HG03442 (cell line): ENCODE data around the gene PAPLN.
"Not testable (repeated sequence)": the region's sequence is repeated elsewhere in the genome, so short reads cannot be mapped to it uniquely, and the experiment has no call there.

Experiments
- ATAC-seq: cut with Tn5 transposase; IDR thresholded peaks from one replicate; pipeline ENCODE4 v1.9.1; 2021; ENCODE audit warnings: mild to moderate bottlenecking, moderate library complexity; ENCODE audit not compliant: unreplicated experiment

The PAPLN gene, protein sequence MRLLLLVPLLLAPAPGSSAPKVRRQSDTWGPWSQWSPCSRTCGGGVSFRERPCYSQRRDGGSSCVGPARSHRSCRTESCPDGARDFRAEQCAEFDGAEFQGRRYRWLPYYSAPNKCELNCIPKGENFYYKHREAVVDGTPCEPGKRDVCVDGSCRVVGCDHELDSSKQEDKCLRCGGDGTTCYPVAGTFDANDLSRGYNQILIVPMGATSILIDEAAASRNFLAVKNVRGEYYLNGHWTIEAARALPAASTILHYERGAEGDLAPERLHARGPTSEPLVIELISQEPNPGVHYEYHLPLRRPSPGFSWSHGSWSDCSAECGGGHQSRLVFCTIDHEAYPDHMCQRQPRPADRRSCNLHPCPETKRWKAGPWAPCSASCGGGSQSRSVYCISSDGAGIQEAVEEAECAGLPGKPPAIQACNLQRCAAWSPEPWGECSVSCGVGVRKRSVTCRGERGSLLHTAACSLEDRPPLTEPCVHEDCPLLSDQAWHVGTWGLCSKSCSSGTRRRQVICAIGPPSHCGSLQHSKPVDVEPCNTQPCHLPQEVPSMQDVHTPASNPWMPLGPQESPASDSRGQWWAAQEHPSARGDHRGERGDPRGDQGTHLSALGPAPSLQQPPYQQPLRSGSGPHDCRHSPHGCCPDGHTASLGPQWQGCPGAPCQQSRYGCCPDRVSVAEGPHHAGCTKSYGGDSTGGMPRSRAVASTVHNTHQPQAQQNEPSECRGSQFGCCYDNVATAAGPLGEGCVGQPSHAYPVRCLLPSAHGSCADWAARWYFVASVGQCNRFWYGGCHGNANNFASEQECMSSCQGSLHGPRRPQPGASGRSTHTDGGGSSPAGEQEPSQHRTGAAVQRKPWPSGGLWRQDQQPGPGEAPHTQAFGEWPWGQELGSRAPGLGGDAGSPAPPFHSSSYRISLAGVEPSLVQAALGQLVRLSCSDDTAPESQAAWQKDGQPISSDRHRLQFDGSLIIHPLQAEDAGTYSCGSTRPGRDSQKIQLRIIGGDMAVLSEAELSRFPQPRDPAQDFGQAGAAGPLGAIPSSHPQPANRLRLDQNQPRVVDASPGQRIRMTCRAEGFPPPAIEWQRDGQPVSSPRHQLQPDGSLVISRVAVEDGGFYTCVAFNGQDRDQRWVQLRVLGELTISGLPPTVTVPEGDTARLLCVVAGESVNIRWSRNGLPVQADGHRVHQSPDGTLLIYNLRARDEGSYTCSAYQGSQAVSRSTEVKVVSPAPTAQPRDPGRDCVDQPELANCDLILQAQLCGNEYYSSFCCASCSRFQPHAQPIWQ

DNA sequence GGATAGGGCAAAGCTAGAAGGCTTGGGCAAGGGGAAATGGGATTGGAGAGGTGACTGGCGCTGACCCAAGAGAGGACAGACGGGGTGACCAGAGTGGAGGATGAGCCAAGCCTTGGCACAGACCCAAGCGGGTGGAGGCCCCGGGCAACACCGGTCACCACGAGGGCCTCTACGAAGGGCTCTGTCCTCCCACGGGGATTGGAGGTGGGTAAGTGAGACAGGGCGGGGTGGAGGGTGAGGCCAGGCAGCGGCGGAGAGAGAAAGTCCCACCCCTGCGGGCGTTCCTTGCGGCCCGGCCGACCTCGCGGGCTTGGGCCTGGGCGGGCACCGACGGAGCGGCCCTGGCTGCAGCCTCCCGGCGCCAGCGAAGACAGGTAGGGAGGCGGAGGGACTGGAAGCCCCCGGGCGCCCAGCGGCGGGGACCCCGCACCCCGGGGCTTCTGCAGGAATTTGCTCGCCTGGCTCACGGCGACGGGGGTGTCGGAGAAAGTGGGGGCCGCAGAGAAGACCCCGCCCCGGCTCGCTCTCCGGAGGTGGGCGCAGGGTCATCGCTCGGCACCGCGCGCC lies at the start of gene PAPLN:
Gene PAPLN (plus strand): TSS at position 288 of the 567 bp plus-strand sequence. CDS start 2,273 bp downstream, outside the sequence.
- ATAC-seq = no peak

DNA sequence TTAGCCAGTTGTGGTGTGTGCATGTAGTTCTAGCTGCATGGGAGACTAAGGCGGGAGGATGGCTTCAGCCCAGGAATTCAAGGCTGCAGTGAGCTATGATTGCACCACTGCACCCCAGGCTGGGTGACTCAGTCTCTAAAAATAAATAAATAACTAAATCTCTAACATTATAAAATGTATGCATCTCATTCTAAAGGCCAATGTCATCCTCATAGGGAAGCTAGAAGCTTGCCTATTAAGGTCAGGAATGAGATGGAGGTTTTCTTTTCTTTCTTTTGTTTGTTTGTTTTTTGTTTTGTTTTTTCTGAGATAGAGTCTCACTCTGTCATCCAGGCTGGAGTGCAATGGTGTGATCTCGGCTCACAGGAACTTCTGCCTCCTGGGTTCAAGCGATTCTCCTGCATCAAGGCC lies 48.8 kb upstream of the PAPLN start:
- no peak for ATAC-seq

DNA sequence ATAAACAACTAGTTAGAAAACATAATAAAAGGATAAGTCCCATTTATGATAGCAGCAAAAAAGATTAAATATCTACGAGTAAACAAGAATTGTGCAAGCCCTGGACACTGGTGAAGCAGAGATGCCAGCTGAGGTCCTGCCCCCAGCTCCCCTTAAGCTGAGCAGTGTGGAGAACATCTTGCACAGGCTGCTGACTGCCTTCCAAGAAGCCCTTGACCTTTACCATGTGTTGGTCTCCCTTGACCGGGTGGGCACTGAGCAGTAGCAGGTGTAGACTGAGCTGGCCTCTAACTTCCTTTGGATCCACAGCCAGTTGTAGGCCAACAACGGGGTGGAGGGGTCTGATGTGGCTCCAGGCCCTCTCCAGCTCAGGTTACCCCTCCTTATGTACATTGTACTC lies 47.7 kb upstream of the PAPLN start:
- no peak for ATAC-seq

DNA sequence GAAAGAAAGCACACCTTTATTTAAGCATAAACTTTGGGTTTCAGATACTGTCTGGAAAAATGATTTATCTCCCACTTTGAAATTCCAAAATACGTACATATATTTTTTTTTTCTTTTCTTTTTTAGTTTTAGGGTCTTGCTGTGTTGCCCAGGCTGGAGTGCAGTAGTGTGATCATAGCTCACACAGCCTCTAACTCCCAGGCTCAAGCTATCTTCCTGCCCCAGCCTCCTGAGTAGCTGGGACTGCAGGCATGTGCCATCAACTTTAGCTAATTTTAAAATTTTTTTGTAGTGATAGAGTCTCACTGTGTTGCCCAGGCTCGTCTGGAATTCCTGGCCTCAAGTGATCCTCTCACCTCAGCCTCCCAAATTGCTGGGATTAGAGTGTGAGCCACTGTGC lies 45.9 kb upstream of the PAPLN start:
- no peak for ATAC-seq

DNA sequence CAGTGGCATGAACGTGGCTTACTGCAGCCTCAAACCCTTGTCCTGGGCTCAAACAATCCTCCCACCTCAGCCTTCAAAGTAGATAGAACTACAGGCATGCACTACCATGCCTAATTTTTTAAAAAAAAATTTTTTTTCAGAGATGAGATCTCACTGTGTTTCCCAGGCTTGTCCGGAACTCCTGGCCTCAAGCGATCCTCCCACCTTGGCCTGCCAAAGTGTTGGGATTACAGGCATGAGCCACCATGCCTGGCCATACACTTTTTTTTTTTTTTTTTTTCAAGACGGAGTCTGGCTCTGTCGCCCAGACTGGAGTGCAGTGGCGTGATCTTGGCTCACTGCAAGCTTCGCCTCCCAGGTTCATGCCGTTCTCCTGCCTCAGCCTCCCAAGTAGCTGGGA lies 43.0 kb upstream of the PAPLN start:
- not testable (repeated sequence) for ATAC-seq

DNA sequence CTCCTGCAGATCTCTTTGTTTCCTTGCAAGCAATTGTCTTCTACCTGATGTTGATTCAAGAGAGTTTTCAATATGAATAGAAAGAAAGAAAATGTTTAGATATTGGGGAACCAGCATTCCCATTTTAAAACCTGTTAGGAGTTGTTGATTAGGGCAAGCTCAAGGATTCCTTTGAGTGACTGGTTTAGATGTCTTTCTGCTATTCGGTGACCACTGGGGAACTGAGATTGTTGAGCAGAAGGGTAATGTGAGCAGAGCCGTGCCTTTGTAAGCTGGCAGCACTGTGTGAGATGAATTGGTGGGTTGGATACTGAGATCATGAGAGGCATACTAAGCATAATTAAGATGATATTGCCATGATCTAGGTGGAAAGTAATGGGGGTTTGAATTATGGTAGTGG lies 39.1 kb upstream of the PAPLN start:
- no peak for ATAC-seq

DNA sequence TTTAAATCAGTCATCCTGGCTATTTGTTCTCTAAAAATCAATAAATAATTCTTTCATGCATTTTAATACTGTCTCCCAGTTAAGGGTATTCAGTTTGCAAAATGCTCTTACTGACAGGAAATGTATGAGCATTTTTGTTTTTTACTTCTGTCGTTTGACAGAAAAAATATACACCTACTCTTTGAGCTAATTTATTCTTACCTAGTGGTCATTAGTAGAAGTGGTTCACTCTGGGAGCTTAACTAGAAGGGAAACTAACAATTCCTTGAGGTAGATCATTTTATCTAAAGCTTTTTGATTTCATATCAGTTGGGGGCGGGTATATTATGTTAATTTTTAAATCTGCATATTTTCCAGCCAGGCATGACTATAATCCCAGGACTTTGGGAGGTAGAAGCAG lies 33.8 kb upstream of the PAPLN start:
- no peak for ATAC-seq

DNA sequence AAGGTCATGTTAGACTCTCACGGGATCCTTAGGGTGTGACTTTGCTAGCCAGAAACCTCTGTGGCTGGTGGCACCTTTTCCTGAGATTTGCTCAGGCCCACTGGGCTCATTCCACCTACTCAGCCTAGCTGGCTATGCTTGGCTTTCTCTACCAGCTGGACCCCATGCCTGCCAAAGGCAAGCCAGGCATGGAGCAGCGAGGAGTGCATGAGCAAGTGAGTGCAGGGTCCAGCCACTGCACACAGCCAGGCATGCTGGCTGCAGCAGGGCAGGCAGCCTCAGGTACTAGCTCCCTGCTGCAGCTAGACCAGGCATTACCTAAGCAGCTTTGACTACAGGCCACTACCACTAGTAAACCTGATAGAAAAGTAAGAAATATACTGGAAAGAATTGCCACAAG lies 29.7 kb upstream of the PAPLN start:
- no peak for ATAC-seq

DNA sequence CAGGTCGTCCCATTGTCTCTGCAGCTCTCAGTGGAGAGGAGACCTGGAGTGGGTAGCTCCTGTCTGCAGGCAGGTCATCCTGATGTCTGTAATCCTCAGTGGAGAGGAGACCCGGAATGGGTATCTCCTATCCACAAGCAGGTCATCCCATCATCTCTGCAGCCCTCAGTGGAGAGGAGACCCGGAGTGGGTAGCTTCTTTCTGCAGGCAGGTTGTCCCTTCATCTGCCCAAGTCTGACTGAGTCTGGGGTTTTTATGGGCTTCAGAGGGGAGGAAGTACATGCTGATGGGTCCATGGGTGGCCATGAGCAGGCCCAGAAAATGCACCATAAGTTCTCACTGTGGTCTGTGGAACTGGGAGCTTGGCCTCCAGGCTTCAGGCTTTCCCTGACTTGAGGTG lies 28.9 kb upstream of the PAPLN start:
- ATAC-seq = no peak

DNA sequence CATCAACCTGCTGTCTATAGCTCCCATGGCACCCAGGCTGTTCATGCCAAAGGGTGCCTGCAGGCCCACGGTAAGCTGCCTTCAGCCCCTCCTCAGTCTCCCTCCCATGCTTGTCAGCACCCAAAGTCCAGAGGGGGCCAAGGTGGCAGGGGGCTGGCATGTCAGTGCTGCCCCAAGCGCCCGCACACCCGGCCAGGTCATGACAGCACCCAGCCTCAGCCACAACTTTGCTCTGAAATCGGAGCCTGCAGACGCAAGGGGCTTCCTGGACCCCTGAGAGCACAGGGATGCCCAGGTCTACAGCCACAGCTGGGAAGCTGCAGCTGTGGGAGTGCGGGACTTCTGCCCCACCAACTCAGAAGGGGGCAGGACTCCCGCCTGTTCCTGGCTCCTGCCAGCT lies 28.5 kb upstream of the PAPLN start:
- no peak for ATAC-seq

DNA sequence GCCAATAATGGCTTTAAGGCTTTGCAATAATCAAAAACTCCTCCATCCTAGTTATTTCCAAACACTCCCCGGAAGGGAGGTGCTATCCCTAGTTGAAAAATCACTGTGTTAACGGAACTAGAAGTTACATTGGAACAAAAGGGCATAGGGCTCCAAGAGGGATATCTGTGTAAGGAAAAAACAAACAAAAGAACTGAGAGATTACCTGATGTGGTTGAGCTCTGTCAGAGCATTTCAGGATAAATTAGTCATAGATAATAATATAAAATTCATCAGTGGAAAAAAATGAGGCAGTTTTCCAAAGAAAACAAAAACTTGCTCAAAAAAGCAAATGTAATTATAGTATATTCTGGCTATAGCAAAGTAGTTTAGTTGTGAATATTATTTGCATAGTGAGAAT lies 27.4 kb upstream of the PAPLN start:
- no peak for ATAC-seq

DNA sequence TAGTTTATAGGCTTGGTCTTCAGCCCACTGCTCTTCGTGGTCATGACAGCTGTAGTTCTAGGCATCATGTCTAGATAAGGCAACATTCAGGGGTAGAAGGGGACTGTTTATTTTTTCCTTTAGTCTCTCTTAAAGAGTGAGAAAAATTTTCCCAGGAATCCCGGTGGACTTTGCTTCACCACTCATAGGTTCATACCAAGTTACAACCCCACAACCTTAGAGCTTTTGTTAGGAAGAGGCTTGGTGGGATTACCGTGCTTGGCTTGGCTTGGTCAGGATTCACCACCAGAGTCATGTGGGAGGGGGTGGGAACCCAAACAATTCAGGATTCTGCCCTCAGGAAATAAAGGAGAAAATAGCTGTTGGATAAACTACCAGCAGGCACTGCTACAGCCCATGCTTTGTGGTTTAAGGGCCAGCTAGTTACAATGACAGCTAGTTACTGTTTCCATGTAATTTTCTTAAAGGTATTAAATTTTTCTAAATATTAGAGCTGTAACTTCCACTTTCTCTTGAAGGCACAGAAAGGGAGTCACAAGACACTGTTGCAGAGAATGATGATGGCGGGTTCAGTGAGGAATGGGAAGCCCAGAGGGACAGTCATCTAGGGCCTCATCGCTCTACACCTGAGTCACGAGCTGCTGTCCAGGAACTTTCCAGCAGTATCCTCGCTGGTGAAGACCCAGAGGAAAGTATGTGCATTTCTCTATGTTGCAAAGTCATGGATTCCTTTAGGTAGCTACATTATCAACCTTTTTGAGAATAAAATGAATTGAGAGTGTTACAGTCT lies 25.9 kb upstream of the PAPLN start:
- no peak for ATAC-seq

DNA sequence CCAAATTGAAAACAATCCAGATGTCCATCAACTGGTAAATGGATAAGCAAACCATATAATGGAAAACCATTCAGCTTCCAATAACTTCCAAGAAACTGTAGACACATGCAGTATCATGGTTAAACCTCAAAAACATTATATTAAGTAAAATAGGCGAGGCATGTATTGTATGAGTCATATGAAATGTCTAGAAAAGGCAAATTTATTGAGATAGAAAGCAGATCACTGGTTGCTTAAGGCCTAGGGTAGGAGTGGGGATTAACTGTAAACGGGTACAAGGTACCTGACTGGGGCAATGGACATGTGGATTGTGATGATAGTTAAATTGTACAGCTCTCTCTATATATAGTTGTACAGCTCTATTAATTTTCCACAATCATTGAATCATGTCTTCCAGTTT lies 21.3 kb upstream of the PAPLN start:
- no peak for ATAC-seq

DNA sequence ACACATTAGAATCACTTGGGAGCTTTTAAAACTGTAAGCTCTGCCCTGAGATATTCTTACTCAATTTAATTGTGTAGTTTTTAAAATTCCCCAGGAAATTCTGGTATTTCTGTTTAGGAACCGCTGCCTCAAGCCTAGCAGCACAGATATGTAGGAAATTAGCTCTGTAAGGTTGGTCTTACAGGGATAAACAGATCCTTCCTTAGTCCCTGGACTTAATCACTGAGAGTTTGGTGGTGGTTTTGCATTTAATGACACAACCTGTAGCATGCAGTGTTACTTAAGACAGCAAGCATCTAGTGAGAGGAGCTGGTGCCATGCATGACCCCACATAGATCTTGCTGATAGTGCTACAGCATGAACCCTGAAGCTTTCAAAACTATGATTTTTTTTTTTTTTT lies 19.9 kb upstream of the PAPLN start:
- no peak for ATAC-seq

DNA sequence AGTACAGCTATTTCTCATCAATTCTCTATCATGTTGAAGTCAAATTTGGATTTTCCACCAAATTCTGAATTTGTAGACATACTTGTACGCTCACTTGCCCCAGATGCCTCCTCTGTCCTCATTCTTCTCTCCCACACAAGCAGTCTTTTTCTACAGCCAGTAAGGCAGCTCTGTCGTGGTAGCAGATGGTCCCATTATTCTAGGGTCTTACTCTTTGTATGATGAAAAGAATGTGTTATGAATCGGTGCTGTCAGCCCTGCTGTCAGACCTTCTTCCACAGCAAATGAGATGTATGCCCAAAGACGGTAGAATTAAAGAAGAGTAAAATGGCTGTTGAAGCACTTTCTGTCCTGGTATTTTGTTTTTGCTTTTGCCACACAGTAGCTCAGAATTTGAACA lies 17.2 kb upstream of the PAPLN start:
- ATAC-seq = no peak

DNA sequence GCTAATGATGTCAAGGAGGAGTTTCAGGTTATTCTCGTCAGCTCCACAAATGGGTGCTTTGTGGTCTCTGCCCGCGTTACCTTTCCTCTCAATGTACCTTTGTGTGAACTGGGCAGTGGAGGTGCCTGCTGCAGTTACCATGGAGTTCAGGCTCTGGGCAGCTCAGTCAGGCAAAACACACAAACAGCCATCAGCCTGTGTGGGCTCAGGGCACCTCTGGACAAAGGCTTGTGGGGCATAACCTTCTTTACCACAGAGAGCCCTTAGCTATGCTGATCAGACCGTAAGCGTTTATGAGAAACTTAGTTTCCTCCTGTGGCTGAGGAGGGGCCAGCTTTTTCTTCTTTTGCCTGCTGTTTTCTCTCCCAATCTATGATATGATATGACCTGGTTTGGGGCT lies 16.7 kb upstream of the PAPLN start:
- no peak for ATAC-seq

DNA sequence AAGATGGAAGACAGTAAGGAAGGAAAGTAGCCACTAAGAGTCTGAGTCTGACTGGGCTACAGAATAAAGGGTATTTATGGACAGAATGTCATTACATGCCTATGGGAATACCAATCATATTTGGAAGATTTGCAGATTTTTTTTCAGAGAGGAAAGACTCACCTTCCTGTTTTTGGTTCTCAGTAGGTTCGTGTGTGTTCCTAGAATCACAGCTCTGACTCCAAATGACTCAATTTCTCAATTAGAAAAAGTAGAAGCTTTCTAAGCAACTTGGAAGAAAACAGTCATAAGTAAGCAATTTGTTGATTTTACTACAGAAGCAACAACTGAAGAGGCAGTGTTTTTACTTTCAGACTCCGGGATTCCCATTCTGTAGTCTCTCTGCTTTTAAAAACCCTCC lies 15.4 kb upstream of the PAPLN start:
- ATAC-seq = no peak

DNA sequence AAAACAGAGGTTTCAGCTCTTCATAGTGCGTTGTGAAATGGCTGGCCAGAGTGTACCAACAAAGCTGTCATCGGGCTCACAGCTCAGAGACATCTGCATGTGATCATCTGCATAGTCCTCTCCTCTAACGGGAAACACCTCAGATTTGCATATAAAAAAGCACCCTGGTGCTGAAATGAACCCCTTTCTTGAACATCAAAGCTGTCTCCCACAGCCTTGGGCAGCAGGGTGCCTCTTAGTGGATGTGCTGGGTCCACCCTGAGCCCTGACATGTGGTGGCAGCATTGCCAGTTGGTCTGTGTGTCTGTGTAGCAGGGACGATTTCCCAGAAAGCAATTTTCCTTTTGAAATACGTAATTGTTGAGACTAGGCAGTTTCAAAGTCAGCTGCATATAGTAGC lies 14.3 kb upstream of the PAPLN start:
- peak; percentile 68 for ATAC-seq

DNA sequence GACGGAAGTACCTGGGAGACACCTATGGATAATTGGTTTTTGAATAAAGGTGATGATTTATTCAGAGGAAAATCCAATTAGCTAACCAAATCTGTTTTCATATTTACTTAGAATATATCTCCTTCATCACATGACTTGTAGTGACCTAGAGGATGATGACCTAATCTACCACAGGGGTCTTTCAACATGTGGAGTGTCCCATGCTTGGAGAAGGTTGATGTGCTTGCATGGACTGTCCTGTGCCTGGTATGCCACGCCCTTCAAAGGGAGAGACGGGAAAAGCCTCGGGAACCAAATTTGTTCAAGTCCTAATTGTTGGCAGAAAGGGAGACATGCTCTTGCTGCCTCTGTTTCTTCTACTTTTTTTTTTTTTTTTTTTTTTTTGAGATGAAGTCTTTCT lies 11.8 kb upstream of the PAPLN start:
- ATAC-seq = no peak
